COLO668 (cell line): Measurements from ENCODE around the gene LINGO1.
A peak's percentile ranks its signal among the peaks of the same experiment; 100 is the strongest.

Source experiments
- DNase-seq: peaks from one replicate; lab custom pipeline; 2025; ENCODE audit not compliant: unreplicated experiment; lab: John Stamatoyannopoulos, UW

LINGO1 gene

GRCh38 chr15:77617476-77618230, 15.1 kb downstream of the LINGO1 start:
- DNase-seq: peak; percentile 12

- no peak for DNase-seq
These were observed 16.6 kb downstream of the LINGO1 start for GRCh38 chr15:77616072-77616471.

- DNase-seq: no peak
These were observed 17.2 kb downstream of the LINGO1 start for GRCh38 chr15:77615472-77615871.

- DNase-seq: no peak
These were observed 18.4 kb downstream of the LINGO1 start for GRCh38 chr15:77614251-77614806.

GRCh38 chr15:77613814-77614213, 18.9 kb downstream of the LINGO1 start:
- no peak for DNase-seq

GRCh38 chr15:77612958-77613601, 19.6 kb downstream of the LINGO1 start:
- no peak for DNase-seq

- no peak for DNase-seq
These were observed 20.9 kb downstream of the LINGO1 start for GRCh38 chr15:77611767-77612166.

- DNase-seq: no peak
These were observed 22.0 kb downstream of the LINGO1 start for GRCh38 chr15:77610731-77611130.

- DNase-seq: no peak
These were observed 23.2 kb downstream of the LINGO1 start for GRCh38 chr15:77609558-77609957.

- no peak for DNase-seq
These were observed 23.9 kb downstream of the LINGO1 start for GRCh38 chr15:77608774-77609173.

GRCh38 chr15:77607894-77608261, 24.8 kb downstream of the LINGO1 start:
- no peak for DNase-seq

GRCh38 chr15:77607111-77607893, 25.4 kb downstream of the LINGO1 start:
- no peak for DNase-seq

GRCh38 chr15:77606142-77607034, 26.3 kb downstream of the LINGO1 start:
- DNase-seq: no peak

GRCh38 chr15:77605547-77605946, 27.2 kb downstream of the LINGO1 start:
- DNase-seq: no peak

- DNase-seq: no peak
These were observed 27.7 kb downstream of the LINGO1 start for GRCh38 chr15:77604973-77605372.

- DNase-seq: no peak
These were observed 28.9 kb downstream of the LINGO1 start for GRCh38 chr15:77603611-77604336.

GRCh38 chr15:77602800-77603199, 29.9 kb downstream of the LINGO1 start:
- DNase-seq: no peak

GRCh38 chr15:77599899-77600298, 32.8 kb downstream of the LINGO1 start:
- peak; percentile 6 for DNase-seq

- no peak for DNase-seq
These were observed 33.4 kb downstream of the LINGO1 start for GRCh38 chr15:77599357-77599756.

GRCh38 chr15:77598644-77599043, 34.1 kb downstream of the LINGO1 start:
- DNase-seq: no peak
